Measurements from ENCODE around the gene ZNF813.

The ZNF813 gene

DNA sequence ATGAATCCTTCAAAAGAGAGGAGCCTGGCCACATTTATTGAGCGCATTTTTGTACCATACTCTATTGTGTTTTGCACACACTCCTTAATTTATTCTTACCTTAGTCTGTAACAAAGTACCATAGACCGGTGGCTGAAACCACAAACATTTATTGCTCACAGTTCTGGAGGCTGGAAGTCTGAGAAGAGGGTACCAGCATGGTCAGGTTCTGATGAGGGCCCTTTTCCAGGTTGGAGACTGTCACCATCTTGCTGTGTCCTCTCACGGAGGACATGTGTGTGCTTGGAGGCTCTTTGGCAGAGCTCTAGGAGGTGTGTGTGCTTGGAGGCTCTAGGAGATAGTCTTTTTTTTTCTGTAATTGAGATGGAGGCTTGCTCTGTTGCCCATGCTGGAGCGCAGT lies 72.6 kb downstream of the ZNF813 start:
- no peak overlapping the region for H3K4me3 ChIP-seq (ENCODE audit: insufficient read length, low read depth)
- H3K36me3 ChIP-seq (ENCODE audit: insufficient read depth, insufficient read length, low read length), result peaks cover 28% of the 10 kb centered on the region
- H3K4me1 ChIP-seq (ENCODE audit: insufficient read depth, insufficient read length), result no peaks in the 10 kb centered on the region
- DNase-seq (ENCODE audit: low read depth, low spot score), result no peak
- no peak overlapping the region for H3K9ac ChIP-seq (ENCODE audit: insufficient read length, low read depth)
- TF ChIP-seq YY1 (IDR thresholded peaks at IDR 0.05; ENCODE audit: insufficient read depth, insufficient read length) (no peak), ZNF274 (IDR thresholded peaks at IDR 0.05; ENCODE audit: low read depth, low read length) (no peak), SUZ12 (IDR thresholded peaks at IDR 0.05; ENCODE audit: extremely low read depth, insufficient read depth, insufficient read length) (no peak)
- no peaks in the 10 kb centered on the region for H3K9me3 ChIP-seq (ENCODE audit: insufficient read depth, low read length)
- H3K27me3 ChIP-seq (ENCODE audit: insufficient read depth, insufficient read length), result no peaks in the 10 kb centered on the region

DNA sequence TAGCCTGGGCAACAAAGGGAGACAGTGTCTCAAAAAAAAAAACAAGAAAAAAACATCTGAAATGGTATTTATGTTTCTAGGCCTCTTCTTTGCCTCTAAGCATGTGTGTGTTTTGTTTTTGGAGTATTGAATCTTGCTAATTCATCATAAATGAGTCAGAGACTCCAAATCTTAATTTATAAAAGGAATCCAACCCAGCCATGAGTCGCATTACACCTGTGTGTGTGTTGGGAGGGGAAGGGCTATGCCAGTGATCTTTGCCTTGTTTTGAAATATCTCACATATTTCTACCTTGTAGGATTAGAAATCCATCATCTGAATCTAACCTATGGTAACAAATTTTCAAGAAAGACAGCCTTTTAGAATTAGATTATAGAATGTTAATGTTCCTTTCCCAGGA lies 74.4 kb downstream of the ZNF813 start:
- Histone ChIP-seq H3K4me1 (ENCODE audit: insufficient read depth, insufficient read length) (no peaks in the 10 kb centered on the region), H3K36me3 (ENCODE audit: insufficient read depth, insufficient read length, low read length) (peaks cover 32% of the 10 kb centered on the region), H3K9ac (ENCODE audit: insufficient read length, low read depth) (no peak overlapping the region)

DNA sequence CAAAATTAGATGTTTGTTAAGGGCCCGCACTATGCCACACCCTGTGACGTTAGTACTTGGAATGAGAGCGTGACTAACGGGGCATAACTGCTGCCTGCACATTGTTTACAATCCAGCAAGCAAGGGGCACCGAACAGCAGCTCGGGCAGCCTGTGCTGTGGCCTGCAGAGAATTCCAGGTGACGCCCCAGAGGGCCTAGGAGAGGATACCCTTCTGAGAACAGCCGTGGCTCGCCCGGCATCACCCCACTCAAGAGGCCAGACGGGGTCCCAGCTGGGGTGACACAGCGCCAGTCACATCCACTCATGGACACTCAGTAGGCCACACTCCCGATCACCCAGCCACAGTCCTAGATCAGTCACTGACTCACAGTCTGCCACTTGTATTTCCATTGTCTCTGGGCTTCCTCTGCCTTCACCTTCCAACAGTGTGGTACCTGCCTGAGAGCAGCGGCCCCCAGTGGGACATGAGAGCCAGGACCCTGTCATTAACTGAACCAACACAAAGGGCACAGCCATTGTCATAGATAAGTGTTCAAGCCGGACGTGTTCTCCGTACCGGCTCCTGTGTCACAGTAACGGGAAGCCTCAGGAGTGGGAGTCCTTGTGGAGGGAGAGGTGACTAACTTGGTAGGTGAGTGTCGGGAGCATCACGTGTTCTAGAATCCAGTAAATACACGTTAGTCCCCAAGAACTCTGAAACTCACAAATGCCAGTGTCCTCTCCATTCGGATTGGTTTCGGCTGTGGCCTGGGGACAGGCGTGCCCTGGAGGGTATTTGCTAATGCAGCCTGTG lies 77.9 kb downstream of the ZNF813 start:
- Histone ChIP-seq H3K9ac (ENCODE audit: insufficient read length, low read depth) (no peak overlapping the region), H3K36me3 (ENCODE audit: insufficient read depth, insufficient read length, low read length) (peaks cover 18% of the 10 kb centered on the region), H3K4me3 (ENCODE audit: insufficient read length, low read depth) (no peak overlapping the region), H3K27me3 (ENCODE audit: insufficient read depth, insufficient read length) (no peaks in the 10 kb centered on the region), H3K4me1 (ENCODE audit: insufficient read depth, insufficient read length) (no peaks in the 10 kb centered on the region), H3K9me3 (ENCODE audit: insufficient read depth, low read length) (no peaks in the 10 kb centered on the region)
- TF ChIP-seq ZNF274 (IDR thresholded peaks at IDR 0.05; ENCODE audit: low read depth, low read length), result no peak
- no peak for DNase-seq (ENCODE audit: low read depth, low spot score)

More for the DNA sequence above, 74.4 kb downstream of the ZNF813 start:
- no peak for DNase-seq (ENCODE audit: low read depth, low spot score)
- TF ChIP-seq SUZ12 (IDR thresholded peaks at IDR 0.05; ENCODE audit: extremely low read depth, insufficient read depth, insufficient read length) (no peak), ZNF274 (IDR thresholded peaks at IDR 0.05; ENCODE audit: low read depth, low read length) (no peak), YY1 (IDR thresholded peaks at IDR 0.05; ENCODE audit: insufficient read depth, insufficient read length) (no peak)
- H3K4me3 ChIP-seq (ENCODE audit: insufficient read length, low read depth), result no peak overlapping the region
- H3K27me3 ChIP-seq (ENCODE audit: insufficient read depth, insufficient read length), result no peaks in the 10 kb centered on the region
- no peaks in the 10 kb centered on the region for H3K9me3 ChIP-seq (ENCODE audit: insufficient read depth, low read length)

Data from NT2/D1 (cell line).